Measurements from ENCODE around the gene AP5S1.
"Not testable (repeated sequence)": the region's sequence is repeated elsewhere in the genome, so short reads cannot be mapped to it uniquely, and the experiment has no call there.

Gene AP5S1

GRCh38 chr20:3819411-3820047 is 818 bp upstream of the AP5S1 start:
- H3K4me1 ChIP-seq (ENCODE audit: control insufficient read depth, insufficient read depth, low read length): peaks cover 13% of the 10 kb centered on the region
- H3K4me3 ChIP-seq (ENCODE audit: low read length): peak overlapping the region; percentile 78
- peak overlapping the region; percentile 88 for H3K9ac ChIP-seq (ENCODE audit: low read length)
- no peaks in the 10 kb centered on the region for H3K27me3 ChIP-seq (ENCODE audit: control insufficient read depth, insufficient read depth, low read length)
- H3K36me3 ChIP-seq (ENCODE audit: control insufficient read depth, insufficient read depth, low read length): peaks cover 12% of the 10 kb centered on the region
- peak overlapping the region; percentile 100 for H3K27ac ChIP-seq (ENCODE audit: low read depth, low read length)

- peak overlapping the region; percentile 74 for H3K9ac ChIP-seq (ENCODE audit: low read length)
- H3K4me3 ChIP-seq (ENCODE audit: low read length): peak overlapping the region; percentile 78
- peaks cover 13% of the 10 kb centered on the region for H3K4me1 ChIP-seq (ENCODE audit: control insufficient read depth, insufficient read depth, low read length)
- peaks cover 12% of the 10 kb centered on the region for H3K36me3 ChIP-seq (ENCODE audit: control insufficient read depth, insufficient read depth, low read length)
- H3K27ac ChIP-seq (ENCODE audit: low read depth, low read length): peak overlapping the region; percentile 100
- H3K27me3 ChIP-seq (ENCODE audit: control insufficient read depth, insufficient read depth, low read length): no peaks in the 10 kb centered on the region
Observed at GRCh38 chr20:3820901-3821727, 767 bp downstream of the AP5S1 start.

GRCh38 chr20:3821996-3822395 is 1.6 kb downstream of the AP5S1 start:
- Histone ChIP-seq H3K4me3 (ENCODE audit: low read length) (no peak overlapping the region), H3K36me3 (ENCODE audit: control insufficient read depth, insufficient read depth, low read length) (peaks cover 12% of the 10 kb centered on the region), H3K27ac (ENCODE audit: low read depth, low read length) (no peak overlapping the region), H3K4me1 (ENCODE audit: control insufficient read depth, insufficient read depth, low read length) (peaks cover 13% of the 10 kb centered on the region), H3K9ac (ENCODE audit: low read length) (no peak overlapping the region), H3K27me3 (ENCODE audit: control insufficient read depth, insufficient read depth, low read length) (no peaks in the 10 kb centered on the region)

- H3K27me3 ChIP-seq (ENCODE audit: control insufficient read depth, insufficient read depth, low read length): no peaks in the 10 kb centered on the region
- no peak overlapping the region for H3K9ac ChIP-seq (ENCODE audit: low read length)
- no peak overlapping the region for H3K4me3 ChIP-seq (ENCODE audit: low read length)
- peaks cover 12% of the 10 kb centered on the region for H3K36me3 ChIP-seq (ENCODE audit: control insufficient read depth, insufficient read depth, low read length)
- H3K4me1 ChIP-seq (ENCODE audit: control insufficient read depth, insufficient read depth, low read length): peaks cover 10% of the 10 kb centered on the region
- H3K27ac ChIP-seq (ENCODE audit: low read depth, low read length): no peak overlapping the region
Observed at GRCh38 chr20:3823881-3824280, 3.5 kb downstream of the AP5S1 start.

- H3K36me3 ChIP-seq (ENCODE audit: control insufficient read depth, insufficient read depth, low read length): peaks cover 12% of the 10 kb centered on the region
- no peak overlapping the region for H3K4me3 ChIP-seq (ENCODE audit: low read length)
- H3K27me3 ChIP-seq (ENCODE audit: control insufficient read depth, insufficient read depth, low read length): no peaks in the 10 kb centered on the region
- no peak overlapping the region for H3K27ac ChIP-seq (ENCODE audit: low read depth, low read length)
- H3K4me1 ChIP-seq (ENCODE audit: control insufficient read depth, insufficient read depth, low read length): peaks cover 3% of the 10 kb centered on the region
- H3K9ac ChIP-seq (ENCODE audit: low read length): no peak overlapping the region
Observed at GRCh38 chr20:3825526-3825925, 5.2 kb downstream of the AP5S1 start.

- Histone ChIP-seq H3K27ac (ENCODE audit: low read depth, low read length) (no peak overlapping the region), H3K36me3 (ENCODE audit: control insufficient read depth, insufficient read depth, low read length) (peaks cover 12% of the 10 kb centered on the region), H3K4me1 (ENCODE audit: control insufficient read depth, insufficient read depth, low read length) (no peaks in the 10 kb centered on the region), H3K4me3 (ENCODE audit: low read length) (no peak overlapping the region), H3K27me3 (ENCODE audit: control insufficient read depth, insufficient read depth, low read length) (no peaks in the 10 kb centered on the region), H3K9ac (ENCODE audit: low read length) (no peak overlapping the region)
Observed at GRCh38 chr20:3826420-3826819, 6.1 kb downstream of the AP5S1 start.

- Histone ChIP-seq H3K36me3 (ENCODE audit: control insufficient read depth, insufficient read depth, low read length) (peaks cover 4% of the 10 kb centered on the region), H3K4me1 (ENCODE audit: control insufficient read depth, insufficient read depth, low read length) (no peaks in the 10 kb centered on the region), H3K27ac (ENCODE audit: low read depth, low read length) (no peak overlapping the region), H3K4me3 (ENCODE audit: low read length) (no peak overlapping the region), H3K9ac (ENCODE audit: low read length) (no peak overlapping the region), H3K27me3 (ENCODE audit: control insufficient read depth, insufficient read depth, low read length) (no peaks in the 10 kb centered on the region)
Observed at GRCh38 chr20:3828798-3829197, 8.5 kb downstream of the AP5S1 start.

- H3K4me1 ChIP-seq (ENCODE audit: control insufficient read depth, insufficient read depth, low read length); H3K27ac ChIP-seq (ENCODE audit: low read depth, low read length); H3K4me3 ChIP-seq (ENCODE audit: low read length); H3K27me3 ChIP-seq (ENCODE audit: control insufficient read depth, insufficient read depth, low read length); H3K36me3 ChIP-seq (ENCODE audit: control insufficient read depth, insufficient read depth, low read length); H3K9ac ChIP-seq (ENCODE audit: low read length): not testable (repeated sequence)
Observed at GRCh38 chr20:3829891-3830290, 9.5 kb downstream of the AP5S1 start.

GRCh38 chr20:3836132-3836531 is 15.8 kb downstream of the AP5S1 start:
- Histone ChIP-seq H3K27ac (ENCODE audit: low read depth, low read length) (no peak overlapping the region), H3K36me3 (ENCODE audit: control insufficient read depth, insufficient read depth, low read length) (peaks cover 3% of the 10 kb centered on the region), H3K9ac (ENCODE audit: low read length) (no peak overlapping the region)

GRCh38 chr20:3839328-3839727 is 19.0 kb downstream of the AP5S1 start:
- H3K4me3 ChIP-seq (ENCODE audit: low read length): no peak overlapping the region
- H3K9ac ChIP-seq (ENCODE audit: low read length): no peak overlapping the region
- peaks cover 3% of the 10 kb centered on the region for H3K36me3 ChIP-seq (ENCODE audit: control insufficient read depth, insufficient read depth, low read length)
- H3K27me3 ChIP-seq (ENCODE audit: control insufficient read depth, insufficient read depth, low read length): no peaks in the 10 kb centered on the region
- no peaks in the 10 kb centered on the region for H3K4me1 ChIP-seq (ENCODE audit: control insufficient read depth, insufficient read depth, low read length)
- no peak overlapping the region for H3K27ac ChIP-seq (ENCODE audit: low read depth, low read length)

More at GRCh38 chr20:3836132-3836531, 15.8 kb downstream of the AP5S1 start:
- Histone ChIP-seq H3K4me1 (ENCODE audit: control insufficient read depth, insufficient read depth, low read length) (no peaks in the 10 kb centered on the region), H3K4me3 (ENCODE audit: low read length) (no peak overlapping the region), H3K27me3 (ENCODE audit: control insufficient read depth, insufficient read depth, low read length) (no peaks in the 10 kb centered on the region)

GRCh38 chr20:3840201-3840600 is 19.9 kb downstream of the AP5S1 start:
- not testable (repeated sequence) for H3K27me3 ChIP-seq (ENCODE audit: control insufficient read depth, insufficient read depth, low read length); H3K27ac ChIP-seq (ENCODE audit: low read depth, low read length); H3K4me3 ChIP-seq (ENCODE audit: low read length)

GRCh38 chr20:3842348-3842930 is 22.1 kb downstream of the AP5S1 start:
- Histone ChIP-seq H3K36me3 (ENCODE audit: control insufficient read depth, insufficient read depth, low read length) (no peaks in the 10 kb centered on the region), H3K9ac (ENCODE audit: low read length) (no peak overlapping the region), H3K27me3 (ENCODE audit: control insufficient read depth, insufficient read depth, low read length) (no peaks in the 10 kb centered on the region), H3K4me1 (ENCODE audit: control insufficient read depth, insufficient read depth, low read length) (peaks cover 4% of the 10 kb centered on the region), H3K4me3 (ENCODE audit: low read length) (no peak overlapping the region), H3K27ac (ENCODE audit: low read depth, low read length) (no peak overlapping the region)

More at GRCh38 chr20:3840201-3840600, 19.9 kb downstream of the AP5S1 start:
- not testable (repeated sequence) for H3K9ac ChIP-seq (ENCODE audit: low read length); H3K4me1 ChIP-seq (ENCODE audit: control insufficient read depth, insufficient read depth, low read length); H3K36me3 ChIP-seq (ENCODE audit: control insufficient read depth, insufficient read depth, low read length)

Data from rectal smooth muscle tissue (tissue), 1 donor.